ENCODE results near the gene ESR1. TPM values are rescaled to one million over a fixed set of nuclear protein-coding genes. Genes with fewer than 3 reads are reported as not detected.
"Not testable (repeated sequence)": the region's sequence is repeated elsewhere in the genome, so short reads cannot be mapped to it uniquely, and the experiment has no call there.

Gene ESR1
- total RNA-seq, 2 donors from 2014 or later: 0.07 to 1.3 TPM

GRCh38 chr6:152129691-152130151, 322.2 kb downstream of the ESR1 start:
- DNase-seq: no peak
- H3K4me3 Mint-ChIP-seq: no peak overlapping the region
- no peak for ATAC-seq (replicated peaks in 1 of 2)
- H3K4me1 Mint-ChIP-seq (ENCODE audit: low read depth): no peaks in the 10 kb centered on the region
- H3K27ac Mint-ChIP-seq: peak overlapping the region; percentile 48
- peaks cover 3 to 6% of the 10 kb centered on the region in 2 donors for H3K36me3 Mint-ChIP-seq (ENCODE audit: insufficient read depth in 2 of 2)
- no peaks in the 10 kb centered on the region for H3K9me3 Mint-ChIP-seq
- no peaks in the 10 kb centered on the region for H3K27me3 Mint-ChIP-seq (ENCODE audit: low read depth)

GRCh38 chr6:152130441-152130840, 323.0 kb downstream of the ESR1 start:
- peaks cover 3 to 6% of the 10 kb centered on the region in 2 donors for H3K36me3 Mint-ChIP-seq (ENCODE audit: insufficient read depth in 2 of 2)
- DNase-seq: no peak
- peak in 1 of 2 donors; percentile 35 for ATAC-seq (replicated peaks in 1 of 2)
- H3K27me3 Mint-ChIP-seq (ENCODE audit: low read depth): no peaks in the 10 kb centered on the region
- H3K4me3 Mint-ChIP-seq: no peak overlapping the region
- H3K4me1 Mint-ChIP-seq (ENCODE audit: low read depth): no peaks in the 10 kb centered on the region
- H3K27ac Mint-ChIP-seq: peak overlapping the region; percentile 59
- H3K9me3 Mint-ChIP-seq: no peaks in the 10 kb centered on the region

- H3K4me1 Mint-ChIP-seq (ENCODE audit: low read depth): no peaks in the 10 kb centered on the region
- H3K27me3 Mint-ChIP-seq (ENCODE audit: low read depth): no peaks in the 10 kb centered on the region
- ATAC-seq (replicated peaks in 1 of 2) (no peak), DNase-seq (no peak)
- no peak overlapping the region for H3K4me3 Mint-ChIP-seq
- H3K9me3 Mint-ChIP-seq: no peaks in the 10 kb centered on the region
- peak overlapping the region; percentile 29 for H3K27ac Mint-ChIP-seq
- peaks cover 0 to 7% of the 10 kb centered on the region in 2 donors for H3K36me3 Mint-ChIP-seq (ENCODE audit: insufficient read depth in 2 of 2)
These were observed 328.4 kb downstream of the ESR1 start for GRCh38 chr6:152135755-152136448.

GRCh38 chr6:152136449-152136825, 329.0 kb downstream of the ESR1 start:
- ATAC-seq (replicated peaks in 1 of 2): no peak
- DNase-seq: no peak
- H3K4me1 Mint-ChIP-seq (ENCODE audit: low read depth): no peaks in the 10 kb centered on the region
- peaks cover 0 to 7% of the 10 kb centered on the region in 2 donors for H3K36me3 Mint-ChIP-seq (ENCODE audit: insufficient read depth in 2 of 2)
- no peak overlapping the region for H3K4me3 Mint-ChIP-seq
- H3K27ac Mint-ChIP-seq: peak overlapping the region; percentile 67
- no peaks in the 10 kb centered on the region for H3K9me3 Mint-ChIP-seq
- no peaks in the 10 kb centered on the region for H3K27me3 Mint-ChIP-seq (ENCODE audit: low read depth)

- ATAC-seq (replicated peaks in 1 of 2); DNase-seq; H3K4me3 Mint-ChIP-seq; H3K27me3 Mint-ChIP-seq (ENCODE audit: low read depth); H3K4me1 Mint-ChIP-seq (ENCODE audit: low read depth); H3K36me3 Mint-ChIP-seq (ENCODE audit: insufficient read depth in 2 of 2); H3K9me3 Mint-ChIP-seq: not testable (repeated sequence)
- H3K27ac Mint-ChIP-seq: peak overlapping the region; percentile 31
These were observed 330.9 kb downstream of the ESR1 start for GRCh38 chr6:152138344-152138743.

GRCh38 chr6:152142105-152142504, 334.6 kb downstream of the ESR1 start:
- no peak overlapping the region for H3K4me3 Mint-ChIP-seq
- peaks cover 5% of the 10 kb centered on the region in 2 donors for H3K36me3 Mint-ChIP-seq (ENCODE audit: insufficient read depth in 2 of 2)
- ATAC-seq (replicated peaks in 1 of 2): no peak
- H3K4me1 Mint-ChIP-seq (ENCODE audit: low read depth): peaks cover 5% of the 10 kb centered on the region
- H3K9me3 Mint-ChIP-seq: no peaks in the 10 kb centered on the region
- no peak overlapping the region for H3K27ac Mint-ChIP-seq
- DNase-seq: no peak
- H3K27me3 Mint-ChIP-seq (ENCODE audit: low read depth): no peaks in the 10 kb centered on the region

- Mint-ChIP-seq H3K27ac (no peak overlapping the region), H3K9me3 (no peaks in the 10 kb centered on the region), H3K4me1 (ENCODE audit: low read depth) (peaks cover 5% of the 10 kb centered on the region), H3K27me3 (ENCODE audit: low read depth) (no peaks in the 10 kb centered on the region), H3K36me3 (ENCODE audit: insufficient read depth in 2 of 2) (peaks cover 5 to 9% of the 10 kb centered on the region in 2 donors), H3K4me3 (no peak overlapping the region)
- ATAC-seq (replicated peaks in 1 of 2): no peak
- no peak for DNase-seq
These were observed 335.9 kb downstream of the ESR1 start for GRCh38 chr6:152143359-152143758.

GRCh38 chr6:152146385-152146784, 338.9 kb downstream of the ESR1 start:
- peaks cover 5% of the 10 kb centered on the region for H3K4me1 Mint-ChIP-seq (ENCODE audit: low read depth)
- no peaks in the 10 kb centered on the region for H3K27me3 Mint-ChIP-seq (ENCODE audit: low read depth)
- H3K36me3 Mint-ChIP-seq (ENCODE audit: insufficient read depth in 2 of 2): peaks cover 7 to 16% of the 10 kb centered on the region in 2 donors
- H3K9me3 Mint-ChIP-seq: no peaks in the 10 kb centered on the region
- ATAC-seq (replicated peaks in 1 of 2) (no peak), DNase-seq (no peak)
- H3K4me3 Mint-ChIP-seq: no peak overlapping the region
- H3K27ac Mint-ChIP-seq: no peak overlapping the region

GRCh38 chr6:152147269-152147668, 339.8 kb downstream of the ESR1 start:
- ATAC-seq (replicated peaks in 1 of 2): no peak
- no peaks in the 10 kb centered on the region for H3K9me3 Mint-ChIP-seq
- H3K36me3 Mint-ChIP-seq (ENCODE audit: insufficient read depth in 2 of 2): peaks cover 7 to 16% of the 10 kb centered on the region in 2 donors
- no peak overlapping the region for H3K4me3 Mint-ChIP-seq
- DNase-seq: no peak
- H3K27me3 Mint-ChIP-seq (ENCODE audit: low read depth): no peaks in the 10 kb centered on the region
- peaks cover 5% of the 10 kb centered on the region for H3K4me1 Mint-ChIP-seq (ENCODE audit: low read depth)
- H3K27ac Mint-ChIP-seq: no peak overlapping the region

- Mint-ChIP-seq H3K27ac (no peak overlapping the region), H3K36me3 (ENCODE audit: insufficient read depth in 2 of 2) (peaks cover 7 to 16% of the 10 kb centered on the region in 2 donors), H3K4me3 (no peak overlapping the region), H3K4me1 (ENCODE audit: low read depth) (peaks cover 5% of the 10 kb centered on the region), H3K27me3 (ENCODE audit: low read depth) (no peaks in the 10 kb centered on the region), H3K9me3 (no peaks in the 10 kb centered on the region)
- ATAC-seq (replicated peaks in 1 of 2) (no peak), DNase-seq (no peak)
These were observed 340.9 kb downstream of the ESR1 start for GRCh38 chr6:152148412-152148811.

- H3K27me3 Mint-ChIP-seq (ENCODE audit: low read depth): no peaks in the 10 kb centered on the region
- H3K9me3 Mint-ChIP-seq: no peaks in the 10 kb centered on the region
- peaks cover 5% of the 10 kb centered on the region for H3K4me1 Mint-ChIP-seq (ENCODE audit: low read depth)
- no peak overlapping the region for H3K4me3 Mint-ChIP-seq
- ATAC-seq (replicated peaks in 1 of 2) (no peak), DNase-seq (no peak)
- peaks cover 5 to 16% of the 10 kb centered on the region in 2 donors for H3K36me3 Mint-ChIP-seq (ENCODE audit: insufficient read depth in 2 of 2)
- no peak overlapping the region for H3K27ac Mint-ChIP-seq
These were observed 342.7 kb downstream of the ESR1 start for GRCh38 chr6:152150196-152150595.

- Mint-ChIP-seq H3K27ac (no peak overlapping the region), H3K4me3 (no peak overlapping the region), H3K27me3 (ENCODE audit: low read depth) (no peaks in the 10 kb centered on the region), H3K4me1 (ENCODE audit: low read depth) (peaks cover under 1% of the 10 kb centered on the region), H3K36me3 (ENCODE audit: insufficient read depth in 2 of 2) (peaks cover 4 to 13% of the 10 kb centered on the region in 2 donors), H3K9me3 (no peaks in the 10 kb centered on the region)
- DNase-seq (no peak), ATAC-seq (replicated peaks in 1 of 2) (no peak)
These were observed 344.4 kb downstream of the ESR1 start for GRCh38 chr6:152151920-152152319.

GRCh38 chr6:152154559-152155356, 347.3 kb downstream of the ESR1 start:
- Mint-ChIP-seq H3K27me3 (ENCODE audit: low read depth) (no peaks in the 10 kb centered on the region), H3K4me1 (ENCODE audit: low read depth) (peaks cover 4% of the 10 kb centered on the region), H3K27ac (peak overlapping the region; percentile 65), H3K36me3 (ENCODE audit: insufficient read depth in 2 of 2) (peaks cover 3 to 4% of the 10 kb centered on the region in 2 donors), H3K9me3 (no peaks in the 10 kb centered on the region), H3K4me3 (no peak overlapping the region)
- DNase-seq (no peak), ATAC-seq (replicated peaks in 1 of 2) (no peak)
